ENCODE results near the gene MPRIP. TPM values are rescaled to one million over a fixed set of nuclear protein-coding genes. Genes with fewer than 3 reads are reported as not detected.

The MPRIP gene
- total RNA-seq, 1 experiment from 2014 or later = 258 TPM

DNA sequence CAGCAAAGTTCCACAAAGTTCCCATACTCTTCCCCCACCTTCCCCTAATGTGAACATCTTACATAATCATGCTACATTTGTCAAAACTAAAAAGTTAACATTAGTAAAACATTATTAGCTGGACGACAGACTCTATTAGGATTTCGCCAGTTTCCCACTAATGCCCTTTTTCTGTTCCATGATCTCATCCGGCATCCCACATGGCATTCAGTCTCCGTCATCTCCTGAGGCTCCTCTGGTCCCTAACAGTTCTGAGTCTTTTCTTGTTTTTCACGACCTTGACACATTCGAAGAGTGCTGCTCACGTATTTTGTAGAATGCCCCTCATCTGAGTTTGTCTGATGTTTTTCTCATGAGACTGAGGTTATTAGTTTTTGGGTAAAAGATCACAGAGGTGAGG, 8.8 kb upstream of the MPRIP start:
- ChIA-PET RAD21 (ENCODE audit: low non-redundant PET in 1 of 2, low total read pairs in 2 of 2, uncharacterized antibody in 2 of 2, unreplicated experiment in 2 of 2) (no interaction called here), CTCF (no interaction called here), POLR2A (interaction anchor here (1.5 kb wide), 1 partner anchor 12 kb away, joined by 7 read pairs; no protein-coding TSS in a partner anchor)
- no peak overlapping the region for H3K27ac ChIP-seq (ENCODE audit: low read depth, low read length)
- no peaks in the 10 kb centered on the region for H3K9me2 ChIP-seq (ENCODE audit: insufficient read depth)
- peaks cover 39 to 57% of the 10 kb centered on the region in 2 experiments for H3K4me1 ChIP-seq (ENCODE audit: control insufficient read depth in 1 of 2, insufficient read depth in 2 of 2, low read length in 2 of 2)
- H3K9ac ChIP-seq (ENCODE audit: low read length) = no peak overlapping the region
- ATAC-seq (no peak), DNase-seq (ENCODE audit: low read depth, low spot score) (no peak)
- no peaks in the 10 kb centered on the region for H3K27me3 ChIP-seq (ENCODE audit: insufficient read depth, low read length)
- no peak overlapping the region for H2AFZ ChIP-seq (ENCODE audit: low read depth, low read length, poor library complexity, severe bottlenecking)
- H3K4me3 ChIP-seq (replicated peaks in 1 of 2; ENCODE audit: low read depth in 1 of 2, low read length in 2 of 2) = no peak overlapping the region
- H3K79me2 ChIP-seq (ENCODE audit: insufficient read depth, low read length) = no peaks in the 10 kb centered on the region
- intact Hi-C loops (cut with micrococcal nuclease) = no loop called here
- no peak overlapping the region for H3K4me2 ChIP-seq (ENCODE audit: low read length)
- H4K20me1 ChIP-seq (ENCODE audit: insufficient read depth) = no peaks in the 10 kb centered on the region
- H3K36me3 ChIP-seq (ENCODE audit: control insufficient read depth in 1 of 2, insufficient read depth in 2 of 2, low read length in 2 of 2) = no peaks in the 10 kb centered on the region
- no TSS peak for BruUV-seq (replicated peaks)
- no peaks in the 10 kb centered on the region for H3K9me3 ChIP-seq (ENCODE audit: control insufficient read depth in 1 of 2, insufficient read depth in 1 of 2, low read depth in 1 of 2, low read length in 2 of 2)
- TF ChIP-seq CEBPB (IDR thresholded peaks at IDR 0.05; ENCODE audit: low read depth) = no peak
- TF ChIP-seq, protein P1, sequence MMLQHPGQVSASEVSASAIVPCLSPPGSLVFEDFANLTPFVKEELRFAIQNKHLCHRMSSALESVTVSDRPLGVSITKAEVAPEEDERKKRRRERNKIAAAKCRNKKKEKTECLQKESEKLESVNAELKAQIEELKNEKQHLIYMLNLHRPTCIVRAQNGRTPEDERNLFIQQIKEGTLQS (IDR thresholded peaks at IDR 0.05) = no peak
- TF ChIP-seq, protein P2, sequence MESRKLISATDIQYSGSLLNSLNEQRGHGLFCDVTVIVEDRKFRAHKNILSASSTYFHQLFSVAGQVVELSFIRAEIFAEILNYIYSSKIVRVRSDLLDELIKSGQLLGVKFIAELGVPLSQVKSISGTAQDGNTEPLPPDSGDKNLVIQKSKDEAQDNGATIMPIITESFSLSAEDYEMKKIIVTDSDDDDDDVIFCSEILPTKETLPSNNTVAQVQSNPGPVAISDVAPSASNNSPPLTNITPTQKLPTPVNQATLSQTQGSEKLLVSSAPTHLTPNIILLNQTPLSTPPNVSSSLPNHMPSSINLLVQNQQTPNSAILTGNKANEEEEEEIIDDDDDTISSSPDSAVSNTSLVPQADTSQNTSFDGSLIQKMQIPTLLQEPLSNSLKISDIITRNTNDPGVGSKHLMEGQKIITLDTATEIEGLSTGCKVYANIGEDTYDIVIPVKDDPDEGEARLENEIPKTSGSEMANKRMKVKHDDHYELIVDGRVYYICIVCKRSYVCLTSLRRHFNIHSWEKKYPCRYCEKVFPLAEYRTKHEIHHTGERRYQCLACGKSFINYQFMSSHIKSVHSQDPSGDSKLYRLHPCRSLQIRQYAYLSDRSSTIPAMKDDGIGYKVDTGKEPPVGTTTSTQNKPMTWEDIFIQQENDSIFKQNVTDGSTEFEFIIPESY (IDR thresholded peaks at IDR 0.05; ENCODE audit: extremely low read depth, insufficient replicate concordance, low read length) = no peak
- TF ChIP-seq ELF1 (IDR thresholded peaks at IDR 0.05; ENCODE audit: borderline replicate concordance, low read depth) = no peak
- TF ChIP-seq JUND (IDR thresholded peaks at IDR 0.05) = no peak
- no peak for TF ChIP-seq TCF7L2 (IDR thresholded peaks at IDR 0.05; ENCODE audit: borderline replicate concordance, extremely low read depth, insufficient read depth, insufficient read length)

DNA sequence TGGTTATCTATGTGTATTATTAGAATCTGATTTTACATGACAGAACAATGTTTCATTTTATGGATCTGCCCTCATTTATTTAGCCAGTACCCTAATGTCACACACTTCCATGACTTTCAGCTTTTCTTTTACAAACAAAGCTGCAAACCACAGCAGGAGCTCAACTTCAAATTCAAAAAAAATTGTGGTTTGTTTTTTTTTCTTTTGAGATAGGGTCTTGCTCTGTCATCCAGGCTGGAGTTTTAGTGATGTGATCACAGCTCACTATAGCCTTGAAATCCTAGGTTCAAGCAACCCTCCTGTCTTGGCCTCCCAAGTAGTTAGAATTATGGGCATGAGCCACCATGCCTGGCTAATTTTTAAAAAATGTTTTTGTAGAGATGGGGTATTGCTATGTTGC, 8.2 kb upstream of the MPRIP start:
- RAD21 ChIA-PET (ENCODE audit: low non-redundant PET in 1 of 2, low total read pairs in 2 of 2, uncharacterized antibody in 2 of 2, unreplicated experiment in 2 of 2) = no interaction called here
- POLR2A ChIA-PET = no interaction called here
- BruUV-seq (replicated peaks) = no TSS peak

More for the DNA sequence above, 8.2 kb upstream of the MPRIP start:
- Histone ChIP-seq H3K9ac (ENCODE audit: low read length) (no peak overlapping the region; the same call in 1 of the 2 replicates), H3K4me3 (replicated peaks in 1 of 2; ENCODE audit: low read depth in 1 of 2, low read length in 2 of 2) (no peak overlapping the region), H3K36me3 (ENCODE audit: control insufficient read depth in 1 of 2, insufficient read depth in 2 of 2, low read length in 2 of 2) (no peaks in the 10 kb centered on the region), H2AFZ (ENCODE audit: low read depth, low read length, poor library complexity, severe bottlenecking) (no peak overlapping the region), H3K4me1 (ENCODE audit: control insufficient read depth in 1 of 2, insufficient read depth in 2 of 2, low read length in 2 of 2) (peaks cover 33 to 52% of the 10 kb centered on the region in 2 experiments), H3K27me3 (ENCODE audit: insufficient read depth, low read length) (no peaks in the 10 kb centered on the region), H3K9me3 (ENCODE audit: control insufficient read depth in 1 of 2, insufficient read depth in 1 of 2, low read depth in 1 of 2, low read length in 2 of 2) (no peaks in the 10 kb centered on the region), H3K9me2 (ENCODE audit: insufficient read depth) (no peaks in the 10 kb centered on the region), H3K27ac (ENCODE audit: low read depth, low read length) (no peak overlapping the region), H4K20me1 (ENCODE audit: insufficient read depth) (no peaks in the 10 kb centered on the region), H3K4me2 (ENCODE audit: low read length) (no peak overlapping the region), H3K79me2 (ENCODE audit: insufficient read depth, low read length) (no peaks in the 10 kb centered on the region)
- TF ChIP-seq, protein P3, sequence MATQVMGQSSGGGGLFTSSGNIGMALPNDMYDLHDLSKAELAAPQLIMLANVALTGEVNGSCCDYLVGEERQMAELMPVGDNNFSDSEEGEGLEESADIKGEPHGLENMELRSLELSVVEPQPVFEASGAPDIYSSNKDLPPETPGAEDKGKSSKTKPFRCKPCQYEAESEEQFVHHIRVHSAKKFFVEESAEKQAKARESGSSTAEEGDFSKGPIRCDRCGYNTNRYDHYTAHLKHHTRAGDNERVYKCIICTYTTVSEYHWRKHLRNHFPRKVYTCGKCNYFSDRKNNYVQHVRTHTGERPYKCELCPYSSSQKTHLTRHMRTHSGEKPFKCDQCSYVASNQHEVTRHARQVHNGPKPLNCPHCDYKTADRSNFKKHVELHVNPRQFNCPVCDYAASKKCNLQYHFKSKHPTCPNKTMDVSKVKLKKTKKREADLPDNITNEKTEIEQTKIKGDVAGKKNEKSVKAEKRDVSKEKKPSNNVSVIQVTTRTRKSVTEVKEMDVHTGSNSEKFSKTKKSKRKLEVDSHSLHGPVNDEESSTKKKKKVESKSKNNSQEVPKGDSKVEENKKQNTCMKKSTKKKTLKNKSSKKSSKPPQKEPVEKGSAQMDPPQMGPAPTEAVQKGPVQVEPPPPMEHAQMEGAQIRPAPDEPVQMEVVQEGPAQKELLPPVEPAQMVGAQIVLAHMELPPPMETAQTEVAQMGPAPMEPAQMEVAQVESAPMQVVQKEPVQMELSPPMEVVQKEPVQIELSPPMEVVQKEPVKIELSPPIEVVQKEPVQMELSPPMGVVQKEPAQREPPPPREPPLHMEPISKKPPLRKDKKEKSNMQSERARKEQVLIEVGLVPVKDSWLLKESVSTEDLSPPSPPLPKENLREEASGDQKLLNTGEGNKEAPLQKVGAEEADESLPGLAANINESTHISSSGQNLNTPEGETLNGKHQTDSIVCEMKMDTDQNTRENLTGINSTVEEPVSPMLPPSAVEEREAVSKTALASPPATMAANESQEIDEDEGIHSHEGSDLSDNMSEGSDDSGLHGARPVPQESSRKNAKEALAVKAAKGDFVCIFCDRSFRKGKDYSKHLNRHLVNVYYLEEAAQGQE (IDR thresholded peaks at IDR 0.05; ENCODE audit: low read depth) = no peak
- no peak for TF ChIP-seq YY1 (IDR thresholded peaks at IDR 0.05; ENCODE audit: extremely low read depth, insufficient replicate concordance, low read depth, low read length)
- no peak for TF ChIP-seq SIN3A (IDR thresholded peaks at IDR 0.05; ENCODE audit: low read depth)
- no peak for TF ChIP-seq SP1 (IDR thresholded peaks at IDR 0.05; ENCODE audit: low read depth)
- TF ChIP-seq TCF7L2 (IDR thresholded peaks at IDR 0.05; ENCODE audit: borderline replicate concordance, extremely low read depth, insufficient read depth, insufficient read length) = no peak
- no peak for TF ChIP-seq JUND (IDR thresholded peaks at IDR 0.05)
- TF ChIP-seq EZH2 (IDR thresholded peaks at IDR 0.05) = no peak
- TF ChIP-seq, protein P4, sequence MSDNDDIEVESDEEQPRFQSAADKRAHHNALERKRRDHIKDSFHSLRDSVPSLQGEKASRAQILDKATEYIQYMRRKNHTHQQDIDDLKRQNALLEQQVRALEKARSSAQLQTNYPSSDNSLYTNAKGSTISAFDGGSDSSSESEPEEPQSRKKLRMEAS (IDR thresholded peaks at IDR 0.05) = no peak
- DNase-seq (ENCODE audit: low read depth, low spot score) (no peak), ATAC-seq (no peak)
- intact Hi-C loops (cut with micrococcal nuclease) = no loop called here
- CTCF ChIA-PET = no interaction called here
